Spleen (tissue), 11 donors: ENCODE results near the gene TIFAB. TPM values are rescaled to one million over a fixed set of nuclear protein-coding genes. Genes with fewer than 3 reads are reported as not detected.

Experiments used
- DNase-seq: peaks from one replicate; pipeline ENCODE4 v3.0.0-alpha.2; 2020
- H3K27ac ChIP-seq, 8 donors: fragments of 200-600 bp; sonication (generic) in 7 of 8; 1 replicate in 4 of 8; 2 replicates in 4 of 8; pipeline versions ENCODE4 v1.5.0 to v1.8.0; 2016 to 2021; ENCODE audit warnings: inconsistent platforms in 4 of 8, mild to moderate bottlenecking in 4 of 8, moderate library complexity in 1 of 8
- H3K27me3 ChIP-seq, 7 donors: fragments of 200-600 bp; sonication (generic) in 6 of 7; replicated peaks in 1 of 7; 1 replicate in 4 of 7; 2 replicates in 3 of 7; pipeline versions ENCODE4 v1.5.0 to v1.8.0; 2016 to 2021; ENCODE audit warnings: inconsistent platforms in 3 of 7, mild to moderate bottlenecking in 1 of 7
- H3K36me3 ChIP-seq, 6 donors: fragments of 200-600 bp; sonication (generic) in 5 of 6; 1 replicate in 4 of 6; 2 replicates in 2 of 6; pipeline versions ENCODE4 v1.5.0 to v1.8.0; 2016 to 2021; ENCODE audit warnings: inconsistent platforms in 2 of 6
- H3K4me1 ChIP-seq, 6 donors: fragments of 200-600 bp; sonication (generic) in 5 of 6; 1 replicate in 3 of 6; 2 replicates in 3 of 6; pipeline versions ENCODE4 v1.5.0 to v1.8.0; 2016 to 2021; ENCODE audit warnings: inconsistent platforms in 3 of 6
- H3K4me3 ChIP-seq, 8 donors: fragments of 200-600 bp; sonication (generic) in 7 of 8; 1 replicate in 4 of 8; 2 replicates in 4 of 8; pipeline versions ENCODE4 v1.5.0 to v1.8.0; 2016 to 2021; ENCODE audit warnings: inconsistent platforms in 4 of 8, mild to moderate bottlenecking in 4 of 8, moderate library complexity in 2 of 8
- H3K9me3 ChIP-seq, 8 donors: fragments of 200-600 bp; sonication (generic) in 7 of 8; 1 replicate in 4 of 8; 2 replicates in 4 of 8; pipeline versions ENCODE4 v1.5.0 to v1.8.0; 2016 to 2021; ENCODE audit warnings: inconsistent platforms in 4 of 8
- CTCF ChIP-seq, 11 experiments: fragments of 200-600 bp in 7 of 11; fragments of 450-650 bp in 4 of 11; sonication (generic) in 4 of 11; IDR thresholded peaks in 8 of 11; conservative IDR thresholded peaks in 3 of 11; 1 replicate in 7 of 11; 2 replicates in 4 of 11; pipeline versions ENCODE4 v1.4.0 to v1.8.0; 2016 to 2021; ENCODE audit warnings: antibody characterized with exemption in 11 of 11, inconsistent platforms in 4 of 11, mild to moderate bottlenecking in 1 of 11
- POLR2A ChIP-seq, 3 donors: fragments of 450-650 bp; IDR thresholded peaks; one replicate each; pipeline ENCODE4 v1.5.1; 2017; ENCODE audit warnings: antibody characterized with exemption in 3 of 3, mild to moderate bottlenecking in 1 of 3
- POLR2AphosphoS5 ChIP-seq, 3 donors: sonication (generic); formaldehyde crosslinking; IDR thresholded peaks; one replicate each; pipeline ENCODE4 v1.5.1; 2017; ENCODE audit warnings: antibody characterized with exemption in 3 of 3
- WGBS, 5 donors: extraction: QIAGEN DNeasy Blood & Tissue Kit in 3 of 5; methylation state at CpG; one replicate each; pipeline versions ENCODE4 v1.1.5 to v1.1.7; 2013 to 2018; 5-methylcytosine and 5-hydroxymethylcytosine counted together
- intact Hi-C: fragments of 100-400 bp; cut with DNase I; formaldehyde crosslinking; loops from one replicate; pipeline ENCODE4 v1.15.0; 2023; ENCODE audit warnings: low total_unique reads
- polyA plus RNA-seq, 3 donors: library from polyadenylated mRNA; stranded (reverse); fragments of 200-250 nt; gene quantifications; one replicate each; pipeline ENCODE4 v1.2.1, GENCODE V29; 2013
- total RNA-seq, 7 donors: library from RNA; depleted of rRNA in 3 of 7; stranded (reverse); fragments of >200 nt in 3 of 7; fragmentation: NEBNext Ultra II Directional in 4 of 7; extraction: Animal tissue kit (Norgen Biotek cat#: 25700) in 4 of 7; gene quantifications; one replicate each; pipeline versions ENCODE4 v1.1.0 to v1.2.1, GENCODE V29; 2016 to 2021
- donor health status: healthy with polysubstance abuse.
- donor health status: DM: no; HTN: no; CAD: no; lungs with moderate emphysema.
- donor health status: DM: no; HTN: no; CAD: no.
- donor health status: Bipolar disorder and iron deficiency.
- donor health status: healthy.
- donor health status: DM: no; HTN: no; CAD: no.
- donor health status: DM: yes; HTN: yes; CAD: no.

Gene TIFAB
- total and polyA plus RNA-seq, 10 donors: 0.37 to 4.0 (median 1.1) TPM

GRCh38 chr5:135402031-135402430 is 50.1 kb downstream of the TIFAB start:
- no peak overlapping the region for H3K4me3 ChIP-seq
- no peak for DNase-seq
- TF ChIP-seq POLR2A (IDR thresholded peaks at IDR 0.05): no peak
- TF ChIP-seq POLR2AphosphoS5 (IDR thresholded peaks at IDR 0.05): no peak
- TF ChIP-seq CTCF (IDR thresholded peaks at IDR 0.05 in 8 of 11, conservative IDR thresholded peaks at IDR 0.05 in 3 of 11): no peak

GRCh38 chr5:135400866-135401265 is 51.3 kb downstream of the TIFAB start:
- H3K27ac ChIP-seq: no peak overlapping the region
- intact Hi-C loops: no loop called here
- no peak for TF ChIP-seq CTCF (IDR thresholded peaks at IDR 0.05 in 8 of 11, conservative IDR thresholded peaks at IDR 0.05 in 3 of 11)

More at GRCh38 chr5:135402031-135402430, 50.1 kb downstream of the TIFAB start:
- intact Hi-C loops: no loop called here
- 82 to 88% (median 85%) methylated on average over 2 of the region's 2 CpGs for WGBS, 5 donors
- peaks cover 10 to 27% (median 21%) of the 10 kb centered on the region in 6 donors for H3K4me1 ChIP-seq
- peaks cover 0 to 8% (median 0%) of the 10 kb centered on the region in 8 donors for H3K9me3 ChIP-seq
- H3K36me3 ChIP-seq: no peaks in the 10 kb centered on the region
- H3K27ac ChIP-seq: no peak overlapping the region
- H3K27me3 ChIP-seq: no peaks in the 10 kb centered on the region

GRCh38 chr5:135399794-135400542 is 52.2 kb downstream of the TIFAB start:
- intact Hi-C loops: no loop called here
- H3K27me3 ChIP-seq: no peaks in the 10 kb centered on the region
- no peak for DNase-seq
- H3K4me3 ChIP-seq: peak overlapping the region; percentile 73 to 92 (median 76)
- no peaks in the 10 kb centered on the region for H3K36me3 ChIP-seq
- H3K9me3 ChIP-seq: peaks cover 0 to 4% (median 0%) of the 10 kb centered on the region in 8 donors
- 25 to 40% (median 37%) methylated on average over 22 to 25 of the region's 25 CpGs for WGBS, 5 donors
- TF ChIP-seq POLR2AphosphoS5 (IDR thresholded peaks at IDR 0.05) (no peak), CTCF (IDR thresholded peaks at IDR 0.05 in 8 of 11, conservative IDR thresholded peaks at IDR 0.05 in 3 of 11) (no peak), POLR2A (IDR thresholded peaks at IDR 0.05) (no peak)
- H3K4me1 ChIP-seq: peaks cover 17 to 47% (median 42%) of the 10 kb centered on the region in 6 donors
- H3K27ac ChIP-seq: peak overlapping the region; percentile 81 to 95 (median 93)

More at GRCh38 chr5:135400866-135401265, 51.3 kb downstream of the TIFAB start:
- DNase-seq: no peak
- no peaks in the 10 kb centered on the region for H3K27me3 ChIP-seq
- H3K4me1 ChIP-seq: peaks cover 10 to 38% (median 33%) of the 10 kb centered on the region in 6 donors
- no peaks in the 10 kb centered on the region for H3K36me3 ChIP-seq
- WGBS, 5 donors: 67 to 80% (median 76%) methylated on average over 5 of the region's 5 CpGs
- H3K9me3 ChIP-seq: peaks cover 0 to 8% (median 0%) of the 10 kb centered on the region in 8 donors
- no peak overlapping the region for H3K4me3 ChIP-seq
